ENCODE measurements around the gene ARHGEF1.

Gene ARHGEF1

GRCh38 chr19:41853768-41854167 is 29.2 kb upstream of the ARHGEF1 start:
- no peak for DNase-seq (ENCODE audit: extremely low read depth, low read depth)
- no peak for TF ChIP-seq CTCF (IDR thresholded peaks at IDR 0.05; ENCODE audit: low read depth, low read length)

DNA sequence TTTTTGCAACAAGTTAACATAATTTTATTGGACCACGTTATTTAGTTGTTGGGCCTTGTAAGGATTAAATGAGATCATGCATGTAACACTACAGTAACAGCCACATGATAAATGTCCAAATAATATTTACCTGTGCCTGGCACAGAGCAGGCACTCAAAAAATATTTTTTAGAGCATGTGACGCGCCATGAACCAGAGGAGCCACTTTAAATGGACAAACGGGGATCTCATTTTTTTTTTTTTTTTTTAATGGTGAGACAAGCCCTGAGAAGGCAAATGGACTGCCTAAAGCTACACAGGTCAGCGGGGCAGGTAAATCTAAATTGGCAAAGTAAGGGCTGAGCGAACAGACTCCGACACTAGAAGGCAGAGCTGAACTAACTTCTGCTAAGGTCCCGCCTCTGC is 23.8 kb upstream of the ARHGEF1 start:
- no peak for DNase-seq (ENCODE audit: extremely low read depth, low read depth)
- TF ChIP-seq CTCF (IDR thresholded peaks at IDR 0.05; ENCODE audit: low read depth, low read length) = no peak

GRCh38 chr19:41859618-41860418 is 23.2 kb upstream of the ARHGEF1 start, which contains the start of gene RPS19:
Gene RPS19 (plus strand): TSS chr19:41860255. CDS start chr19:41860775, 520 bp downstream.
- DNase-seq (ENCODE audit: extremely low read depth, low read depth) = peak; percentile 97

DNA sequence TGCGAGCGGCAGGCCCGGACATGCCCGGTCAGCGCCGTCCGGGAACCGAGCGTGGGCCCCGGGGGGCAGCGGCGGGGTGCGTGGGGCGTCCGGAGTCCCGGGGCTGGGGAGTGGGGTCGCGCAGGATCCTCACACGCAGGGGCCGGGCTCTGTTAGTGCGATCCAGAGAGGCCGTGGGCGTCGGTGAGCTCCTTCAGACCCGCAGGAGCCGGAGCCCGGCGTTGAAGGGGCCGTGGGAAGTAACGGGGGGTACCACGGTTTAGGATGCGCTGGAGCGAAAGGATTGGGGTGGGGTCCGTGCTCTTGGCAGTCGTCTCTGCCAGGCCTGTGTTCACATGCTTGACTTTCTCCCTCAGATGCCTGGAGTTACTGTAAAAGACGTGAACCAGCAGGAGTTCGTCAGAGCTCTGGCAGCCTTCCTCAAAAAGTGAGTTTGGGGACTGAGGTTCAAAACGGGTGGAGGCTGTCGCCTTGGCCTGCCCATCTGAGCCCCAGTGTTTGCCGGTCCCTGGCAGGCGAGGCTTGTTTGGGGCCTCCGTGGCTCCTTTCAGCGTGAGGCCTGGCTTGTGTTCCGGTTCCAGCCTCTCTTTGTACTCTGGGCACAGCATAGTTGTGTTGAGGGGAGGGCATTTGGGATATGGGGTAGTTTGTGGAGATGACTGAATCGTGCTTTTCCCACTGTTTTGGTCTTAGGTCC is 22.4 kb upstream of the ARHGEF1 start:
- no peak for TF ChIP-seq CTCF (IDR thresholded peaks at IDR 0.05; ENCODE audit: low read depth, low read length)
- DNase-seq (ENCODE audit: extremely low read depth, low read depth) = no peak

More at GRCh38 chr19:41859618-41860418, 23.2 kb upstream of the ARHGEF1 start, which contains the start of gene RPS19:
- TF ChIP-seq CTCF (IDR thresholded peaks at IDR 0.05; ENCODE audit: low read depth, low read length) = peak; percentile 50

DNA sequence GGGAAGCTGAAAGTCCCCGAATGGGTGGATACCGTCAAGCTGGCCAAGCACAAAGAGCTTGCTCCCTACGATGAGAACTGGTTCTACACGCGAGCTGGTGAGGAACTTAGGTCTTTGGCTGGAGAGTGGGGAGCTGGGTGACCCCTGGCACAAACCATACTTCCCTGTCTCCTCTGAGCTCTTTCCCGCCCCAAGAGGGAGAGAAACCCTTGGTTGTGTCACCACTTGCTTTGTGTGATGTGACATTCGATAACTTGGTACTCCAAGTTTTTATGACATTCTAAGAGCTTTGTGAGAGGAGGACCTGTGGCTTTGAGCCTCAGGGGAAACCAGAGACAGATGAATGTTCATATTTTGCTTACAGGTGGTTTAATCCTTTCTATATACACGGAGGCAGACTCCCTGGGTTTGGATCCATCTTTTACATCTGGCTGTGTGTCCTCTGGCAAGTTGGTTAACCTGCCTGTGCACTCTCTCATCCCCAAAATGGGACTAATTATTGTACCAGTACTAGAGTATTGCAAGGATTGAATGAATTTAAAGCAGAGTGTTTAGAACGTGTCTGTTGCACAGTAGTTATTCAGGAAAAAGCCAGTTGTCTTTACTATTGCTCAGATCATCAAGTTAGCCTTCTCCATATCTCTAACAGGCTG is 21.7 kb upstream of the ARHGEF1 start:
- no peak for TF ChIP-seq CTCF (IDR thresholded peaks at IDR 0.05; ENCODE audit: low read depth, low read length)
- DNase-seq (ENCODE audit: extremely low read depth, low read depth) = no peak

DNA sequence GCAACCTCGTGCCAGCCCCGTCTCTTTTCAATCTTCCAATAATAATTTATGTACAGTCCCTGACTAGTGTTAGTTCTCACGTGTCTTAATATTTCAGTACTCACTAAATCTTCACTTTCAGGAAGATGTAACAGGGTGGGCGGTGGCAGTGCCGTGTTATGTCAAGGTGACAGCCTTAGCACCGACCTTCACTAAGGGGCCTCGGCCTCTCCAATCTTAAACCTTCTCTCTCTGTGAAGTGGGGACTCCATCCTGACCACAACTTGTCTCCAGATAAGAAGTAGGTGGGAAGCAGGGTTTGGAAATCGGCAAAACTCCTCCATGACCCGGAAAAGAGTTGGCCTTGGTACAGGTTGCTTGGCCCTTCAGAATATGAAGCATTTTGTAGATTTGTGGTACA is 21.1 kb upstream of the ARHGEF1 start:
- no peak for TF ChIP-seq CTCF (IDR thresholded peaks at IDR 0.05; ENCODE audit: low read depth, low read length)
- DNase-seq (ENCODE audit: extremely low read depth, low read depth) = no peak

All from AG09319 (cell line).